ENCODE data around the gene MPZ.

DNA sequence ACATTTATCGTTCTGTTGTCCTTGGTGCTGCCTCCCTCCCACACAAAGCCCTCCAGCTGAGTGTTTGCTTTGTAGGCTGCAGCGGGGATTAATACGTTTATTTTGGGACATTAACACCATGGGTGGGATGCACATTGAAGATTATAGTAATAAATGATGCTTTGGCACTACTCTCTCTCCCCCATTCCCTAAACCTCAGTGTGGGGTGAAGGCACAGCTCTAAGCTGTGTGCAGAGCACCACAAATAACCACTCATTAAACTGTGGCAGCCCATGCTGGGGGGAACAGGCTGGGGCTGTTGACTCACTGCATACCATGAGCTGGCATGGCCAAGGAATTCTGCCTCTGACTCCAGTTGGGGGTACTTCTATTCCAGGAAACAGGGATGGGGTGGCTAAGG, 43.6 kb downstream of the MPZ start:
- TF ChIP-seq CTCF (IDR thresholded peaks at IDR 0.05; ENCODE audit: poor library complexity, severe bottlenecking) (no peak), EP300 (conservative IDR thresholded peaks at IDR 0.05; ENCODE audit: poor library complexity, severe bottlenecking) (no peak), POLR2AphosphoS5 (IDR thresholded peaks at IDR 0.05) (no peak), SMC3 (conservative IDR thresholded peaks at IDR 0.05; ENCODE audit: poor library complexity) (no peak)
